SK-N-SH (cell line): ENCODE data around the gene NTM. TPM values are rescaled to one million over a fixed set of nuclear protein-coding genes. Genes with fewer than 3 reads are reported as not detected.

ENCODE experiments used
- CTCF ChIA-PET: fragments of 300-600, 350-600 bp; formaldehyde crosslinking; extraction: SDS; loops from one replicate; lab custom pipeline; 2021; lab: Yijun Ruan, JAX
- POLR2A ChIA-PET: fragments of 350-600 bp; sonication (Branson Sonifier 250); formaldehyde crosslinking; extraction: SDS; loops from one replicate; lab custom pipeline; 2020; ENCODE audit warnings: antibody characterized with exemption, inconsistent platforms; lab: Yijun Ruan, JAX
- DNase-seq: peaks from one replicate; pipeline ENCODE4 v3.0.0; 2012
- H2AFZ ChIP-seq: fragments of 200-600 bp; sonication (generic); 2 replicates; pipeline ENCODE4 v1.8.1; 2016; ENCODE audit warnings: antibody characterized with exemption, mild to moderate bottlenecking, low read depth
- H3F3A ChIP-seq: fragments of 200-600 bp; sonication (generic); replicated peaks from 2 replicates; pipeline ENCODE3; 2016; ENCODE audit warnings: antibody characterized with exemption, mild to moderate bottlenecking; ENCODE audit not compliant: insufficient read depth
- H3K27ac ChIP-seq, 2 experiments: fragments of 200-500 bp in 1 of 2; fragments of 200-600 bp in 1 of 2; sonication (Bioruptor generic) in 1 of 2; sonication (generic), shearing (Covaris generic) in 1 of 2; 2 replicates each; pipeline versions ENCODE4 v1.5.1 to v1.6.1; 2014 to 2016; ENCODE audit warnings: low read depth in 2 of 2, inconsistent platforms in 1 of 2, low read length in 1 of 2, mild to moderate bottlenecking in 1 of 2, mixed read lengths in 1 of 2
- H3K27me3 ChIP-seq: fragments of 200-600 bp; sonication (generic), shearing (Covaris generic); 2 replicates; pipeline ENCODE4 v1.6.1; 2016; ENCODE audit warnings: mixed run types; ENCODE audit not compliant: insufficient read depth
- H3K36me3 ChIP-seq, 2 experiments: fragments of 200-500 bp in 1 of 2; fragments of 200-600 bp in 1 of 2; sonication (Bioruptor generic) in 1 of 2; sonication (generic) in 1 of 2; replicated peaks in 1 of 2; 2 replicates each; pipeline versions ENCODE3 to v1.5.1; 2014 to 2016; ENCODE audit warnings: low read length in 1 of 2, mild to moderate bottlenecking in 1 of 2; ENCODE audit not compliant: insufficient read depth in 2 of 2, control insufficient read depth in 1 of 2
- H3K4me1 ChIP-seq, 2 experiments: fragments of 200-500 bp in 1 of 2; fragments of 200-600 bp in 1 of 2; sonication (Bioruptor generic) in 1 of 2; sonication (generic), shearing (Covaris generic) in 1 of 2; 2 replicates each; pipeline versions ENCODE4 v1.5.1 to v1.6.1; 2014 to 2016; ENCODE audit warnings: low read depth in 1 of 2, low read length in 1 of 2, mixed run types in 1 of 2; ENCODE audit not compliant: insufficient read depth in 2 of 2, control insufficient read depth in 1 of 2
- H3K4me2 ChIP-seq: fragments of 200-600 bp; sonication (generic), shearing (Covaris generic); 2 replicates; pipeline ENCODE4 v1.6.1; 2017; ENCODE audit warnings: mixed run types
- H3K4me3 ChIP-seq, 2 experiments: fragments of 200-500 bp in 1 of 2; fragments of 200-600 bp in 1 of 2; sonication (Bioruptor generic) in 1 of 2; sonication (generic), shearing (Covaris generic) in 1 of 2; 2 replicates each; pipeline versions ENCODE4 v1.5.1 to v1.8.1; 2014 to 2016; ENCODE audit warnings: low read depth in 2 of 2, inconsistent platforms in 1 of 2, low read length in 1 of 2, mild to moderate bottlenecking in 1 of 2, mixed read lengths in 1 of 2, moderate library complexity in 1 of 2
- H3K79me2 ChIP-seq: fragments of 200-600 bp; sonication (generic); 2 replicates; pipeline ENCODE4 v1.8.1; 2017; ENCODE audit warnings: mild to moderate bottlenecking; ENCODE audit not compliant: insufficient read depth
- H3K9ac ChIP-seq: fragments of 200-600 bp; sonication (generic); 2 replicates; pipeline ENCODE4 v1.6.1; 2017; ENCODE audit warnings: mixed run types
- H3K9me2 ChIP-seq: fragments of 200-600 bp; sonication (generic); 2 replicates; pipeline ENCODE4 v1.6.1; 2017; ENCODE audit warnings: mixed run types
- H3K9me3 ChIP-seq: fragments of 200-600 bp; sonication (generic); 2 replicates; pipeline ENCODE4 v1.6.1; 2017; ENCODE audit warnings: mixed run types, mild to moderate bottlenecking, moderate library complexity
- H4K20me1 ChIP-seq: fragments of 200-600 bp; sonication (generic); 2 replicates; pipeline ENCODE4 v1.6.1; 2017; ENCODE audit warnings: mild to moderate bottlenecking, mixed run types; ENCODE audit not compliant: insufficient read depth
- CHD2 ChIP-seq: fragments of 150-350 bp; IDR thresholded peaks from 2 replicates; pipeline ENCODE4 v1.6.1; 2018; ENCODE audit warnings: low read length; ENCODE audit not compliant: partially characterized antibody
- ELF1 ChIP-seq: IDR thresholded peaks from 2 replicates; pipeline ENCODE4 v1.4.0; 2012
- EZH2phosphoT487 ChIP-seq: fragments of 200-600 bp; sonication (generic); IDR thresholded peaks from 2 replicates; pipeline ENCODE4 v1.6.1; 2017; ENCODE audit warnings: low read depth, mixed run types, mild to moderate bottlenecking, antibody characterized with exemption, moderate library complexity, borderline replicate concordance
- FOSL2 ChIP-seq: IDR thresholded peaks from 2 replicates; pipeline ENCODE4 v1.4.0; 2012; ENCODE audit warnings: low read depth, mild to moderate bottlenecking, moderate library complexity, borderline replicate concordance
- GATA2 ChIP-seq: sonication (generic); formaldehyde crosslinking; IDR thresholded peaks from 2 replicates; pipeline ENCODE4 v1.5.0; 2020; ENCODE audit warnings: mild to moderate bottlenecking, missing genetic modification reagents
- IRF3 ChIP-seq: fragments of 150-350 bp; IDR thresholded peaks from 2 replicates; pipeline ENCODE4 v1.6.1; 2016; ENCODE audit warnings: mild to moderate bottlenecking, low read depth, low read length
- NRF1 ChIP-seq: IDR thresholded peaks from 2 replicates; pipeline ENCODE4 v1.6.1; 2012; ENCODE audit warnings: low read depth, mild to moderate bottlenecking, low read length
- PBX3 ChIP-seq: IDR thresholded peaks from 2 replicates; pipeline ENCODE4; 2012
- RAD21 ChIP-seq: IDR thresholded peaks from 2 replicates; pipeline ENCODE4 v1.6.1; 2012; ENCODE audit warnings: mild to moderate bottlenecking, low read length
- RCOR1 ChIP-seq: fragments of 150-350 bp; IDR thresholded peaks from 2 replicates; pipeline ENCODE4 v1.6.1; 2017; ENCODE audit warnings: antibody characterized with exemption, low read length
- RFX5 ChIP-seq: IDR thresholded peaks from 2 replicates; pipeline ENCODE4 v1.6.1; 2012; ENCODE audit warnings: mild to moderate bottlenecking, improper control_type of control experiment, low read length
- SIN3A ChIP-seq: IDR thresholded peaks from 2 replicates; pipeline ENCODE4 v1.6.1; 2012; ENCODE audit warnings: low read depth, mild to moderate bottlenecking, low read length, moderate library complexity, borderline replicate concordance
- TCF12 ChIP-seq: IDR thresholded peaks from 2 replicates; pipeline ENCODE4 v1.4.0; 2012
- TEAD4 ChIP-seq: IDR thresholded peaks from 2 replicates; pipeline ENCODE4 v1.4.0; 2012; ENCODE audit warnings: mild to moderate bottlenecking, borderline replicate concordance; ENCODE audit not compliant: insufficient read depth
- ZBTB33 ChIP-seq: IDR thresholded peaks from 2 replicates; pipeline ENCODE4 v1.4.0; 2012; ENCODE audit warnings: low read depth, borderline replicate concordance
- WGBS: methylation state at CpG from one replicate; pipeline ENCODE4 v1.1.6; 2017; ENCODE audit warnings: low lambda C conversion rate; 5-methylcytosine and 5-hydroxymethylcytosine counted together
- polyA plus RNA-seq, 3 experiments: library from polyadenylated mRNA; depleted of rRNA; stranded (reverse); fragments of >200 nt; gene quantifications; 2 replicates each; pipeline ENCODE4 v1.2.3, GENCODE V29; 2012
- TF ChIP-seq, protein P1 (sequence below): fragments of 150-350 bp; IDR thresholded peaks from 2 replicates; pipeline ENCODE4 v1.6.1; 2017; ENCODE audit warnings: antibody characterized with exemption, low read length, low read depth, borderline replicate concordance

NTM gene
- polyA plus RNA-seq, 1 of the 3 experiments (the other 2 are of a cell fraction): 20.0 TPM

DNA sequence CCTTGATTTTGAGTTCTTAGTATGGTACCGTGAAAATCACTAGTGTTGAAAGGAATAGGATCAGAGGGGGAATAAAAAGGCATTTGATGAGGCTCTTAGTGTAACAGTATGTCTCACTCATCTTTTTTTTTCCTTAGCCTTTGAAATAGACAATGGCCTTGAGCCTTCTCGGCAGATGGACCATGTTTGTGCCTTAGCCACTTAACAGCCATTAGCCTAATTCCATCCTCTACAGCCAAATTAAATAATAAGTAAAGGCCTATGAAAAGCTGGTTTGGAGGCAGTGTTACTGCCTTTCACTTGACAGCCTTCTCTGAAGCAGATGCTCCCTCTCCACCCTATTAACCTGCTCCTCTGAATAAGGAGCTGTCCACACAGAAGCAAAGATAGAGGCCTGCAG is 580.7 kb downstream of the NTM start:
- Histone ChIP-seq H3K4me2 (no peak overlapping the region), H3K9me3 (no peaks in the 10 kb centered on the region), H3K4me1 (peaks cover 1% of the 10 kb centered on the region in 2 experiments; a peak in 3 of 4 replicates), H3K4me3 (no peak overlapping the region), H3K36me3 (no peaks in the 10 kb centered on the region), H3K9me2 (no peaks in the 10 kb centered on the region), H3K27me3 (no peaks in the 10 kb centered on the region), H2AFZ (no peak overlapping the region), H3K9ac (no peak overlapping the region), H3K27ac (no peak overlapping the region), H3F3A (no peaks in the 10 kb centered on the region), H4K20me1 (no peaks in the 10 kb centered on the region), H3K79me2 (no peaks in the 10 kb centered on the region)
- ChIA-PET POLR2A (no interaction called here), CTCF (interaction anchor here (1.1 kb wide), 1 partner anchor 260 kb away, joined by 3 read pairs; no protein-coding TSS in a partner anchor)
- TF ChIP-seq ELF1 (no peak), ZBTB33 (no peak), RFX5 (no peak), TCF12 (no peak), NRF1 (no peak), CHD2 (no peak), PBX3 (no peak), EZH2phosphoT487 (no peak), TEAD4 (no peak), FOSL2 (no peak), SIN3A (no peak), GATA2 (CRISPR knock-in tag) (no peak), RAD21 (no peak), IRF3 (no peak), RCOR1 (no peak)
- TF ChIP-seq, protein P1, sequence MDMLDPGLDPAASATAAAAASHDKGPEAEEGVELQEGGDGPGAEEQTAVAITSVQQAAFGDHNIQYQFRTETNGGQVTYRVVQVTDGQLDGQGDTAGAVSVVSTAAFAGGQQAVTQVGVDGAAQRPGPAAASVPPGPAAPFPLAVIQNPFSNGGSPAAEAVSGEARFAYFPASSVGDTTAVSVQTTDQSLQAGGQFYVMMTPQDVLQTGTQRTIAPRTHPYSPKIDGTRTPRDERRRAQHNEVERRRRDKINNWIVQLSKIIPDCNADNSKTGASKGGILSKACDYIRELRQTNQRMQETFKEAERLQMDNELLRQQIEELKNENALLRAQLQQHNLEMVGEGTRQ: no peak
- 87% methylated on average over 2 of the region's 2 CpGs for WGBS
- no peak for DNase-seq
